Large intestine (tissue), 3 donors: Measurements from ENCODE around the gene FAM193B. TPM values are rescaled to one million over a fixed set of nuclear protein-coding genes. Genes with fewer than 3 reads are reported as not detected.
"Not testable (repeated sequence)": the region's sequence is repeated elsewhere in the genome, so short reads cannot be mapped to it uniquely, and the experiment has no call there.

Experiments
- DNase-seq, 2 donors: peaks; one replicate each; pipeline versions ENCODE4 v3.0.0 to v3.0.0-alpha.2; 2013
- H3K27ac ChIP-seq: one replicate; pipeline ENCODE4 v1.5.1; 2013; ENCODE audit warnings: low read length
- H3K27me3 ChIP-seq: 2 replicates; pipeline ENCODE4 v1.6.1; 2013; ENCODE audit warnings: low read length; ENCODE audit not compliant: control insufficient read depth, insufficient read depth
- H3K36me3 ChIP-seq: 2 replicates; pipeline ENCODE4 v1.6.1; 2013; ENCODE audit warnings: low read length; ENCODE audit not compliant: control insufficient read depth, insufficient read depth
- H3K4me1 ChIP-seq: one replicate; pipeline ENCODE4 v1.6.1; 2013; ENCODE audit warnings: low read length; ENCODE audit not compliant: control insufficient read depth, insufficient read depth
- H3K4me3 ChIP-seq: one replicate; pipeline ENCODE4 v1.5.1; 2013; ENCODE audit warnings: low read length
- H3K9me3 ChIP-seq: one replicate; pipeline ENCODE4 v1.6.1; 2013; ENCODE audit warnings: mild to moderate bottlenecking, low read depth, low read length, moderate library complexity; ENCODE audit not compliant: control insufficient read depth
- WGBS: methylation state at CpG from one replicate; pipeline ENCODE4 v1.1.5; 2013; ENCODE audit warnings: low lambda C conversion rate; ENCODE audit not compliant: insufficient coverage; 5-methylcytosine and 5-hydroxymethylcytosine counted together
- polyA plus RNA-seq: library from polyadenylated mRNA; unstranded; fragments of 120-200 nt; gene quantifications from one replicate; pipeline ENCODE4 v1.2.1, GENCODE V29; 2013

FAM193B gene
- polyA plus RNA-seq, 1 donor = 76.8 TPM

- no CpG with 5 or more reads among the region's 8 CpGs for WGBS
Observed at GRCh38 chr5:177487144-177487543, 67.2 kb downstream of the FAM193B start.

GRCh38 chr5:177486256-177486655 is 68.1 kb downstream of the FAM193B start:
- H3K4me3 ChIP-seq = no peak overlapping the region
- H3K27me3 ChIP-seq = no peaks in the 10 kb centered on the region
- H3K4me1 ChIP-seq = peaks cover 6% of the 10 kb centered on the region
- DNase-seq = no peak
- no peak overlapping the region for H3K27ac ChIP-seq
- WGBS = no CpG with 5 or more reads among the region's 3 CpGs
- H3K9me3 ChIP-seq = no peaks in the 10 kb centered on the region
- peaks cover 44% of the 10 kb centered on the region for H3K36me3 ChIP-seq

More at GRCh38 chr5:177487144-177487543, 67.2 kb downstream of the FAM193B start:
- H3K27me3 ChIP-seq = no peaks in the 10 kb centered on the region
- H3K36me3 ChIP-seq = peaks cover 41% of the 10 kb centered on the region
- no peaks in the 10 kb centered on the region for H3K9me3 ChIP-seq
- no peak for DNase-seq
- no peak overlapping the region for H3K4me3 ChIP-seq
- no peak overlapping the region for H3K27ac ChIP-seq
- H3K4me1 ChIP-seq = peaks cover 6% of the 10 kb centered on the region

GRCh38 chr5:177485753-177486152 is 68.6 kb downstream of the FAM193B start:
- peaks cover 39% of the 10 kb centered on the region for H3K36me3 ChIP-seq
- H3K27me3 ChIP-seq, DNase-seq, H3K4me3 ChIP-seq, H3K4me1 ChIP-seq, H3K9me3 ChIP-seq, H3K27ac ChIP-seq: not testable (repeated sequence)
- WGBS = no CpG with 5 or more reads among the region's 3 CpGs

GRCh38 chr5:177484902-177485549 is 69.3 kb downstream of the FAM193B start:
- Histone ChIP-seq H3K9me3 (no peaks in the 10 kb centered on the region), H3K27ac (no peak overlapping the region), H3K27me3 (no peaks in the 10 kb centered on the region), H3K4me1 (peaks cover 6% of the 10 kb centered on the region), H3K36me3 (peaks cover 36% of the 10 kb centered on the region), H3K4me3 (no peak overlapping the region)
- no CpG with 5 or more reads among the region's 13 CpGs for whole genome bisulfite sequencing
- DNase-seq = no peak

- Histone ChIP-seq H3K4me1 (peaks cover 5% of the 10 kb centered on the region), H3K9me3 (no peaks in the 10 kb centered on the region), H3K36me3 (peaks cover 33% of the 10 kb centered on the region), H3K27ac (no peak overlapping the region), H3K27me3 (no peaks in the 10 kb centered on the region), H3K4me3 (no peak overlapping the region)
- DNase-seq = no peak
- WGBS = no CpG with 5 or more reads among the region's 22 CpGs
Observed at GRCh38 chr5:177483994-177484901, 70.1 kb downstream of the FAM193B start.

- no peak for DNase-seq
- H3K9me3 ChIP-seq = no peaks in the 10 kb centered on the region
- H3K36me3 ChIP-seq = peaks cover 25% of the 10 kb centered on the region
- H3K27ac ChIP-seq = no peak overlapping the region
- no CpG with 5 or more reads among the region's 9 CpGs for WGBS
- H3K4me3 ChIP-seq = no peak overlapping the region
- no peaks in the 10 kb centered on the region for H3K27me3 ChIP-seq
- no peaks in the 10 kb centered on the region for H3K4me1 ChIP-seq
Observed at GRCh38 chr5:177483042-177483441, 71.3 kb downstream of the FAM193B start.

GRCh38 chr5:177482359-177482795 is 72.0 kb downstream of the FAM193B start:
- Histone ChIP-seq H3K27ac (no peak overlapping the region), H3K36me3 (peaks cover 19% of the 10 kb centered on the region), H3K9me3 (no peaks in the 10 kb centered on the region), H3K4me3 (no peak overlapping the region), H3K27me3 (no peaks in the 10 kb centered on the region), H3K4me1 (no peaks in the 10 kb centered on the region)
- no peak for DNase-seq
- WGBS = no CpG with 5 or more reads among the region's 10 CpGs

GRCh38 chr5:177479774-177480173 is 74.6 kb downstream of the FAM193B start:
- no peaks in the 10 kb centered on the region for H3K9me3 ChIP-seq
- H3K36me3 ChIP-seq = peaks cover 16% of the 10 kb centered on the region
- no CpG with 5 or more reads among the region's 14 CpGs for WGBS
- H3K27ac ChIP-seq = peak overlapping the region; percentile 44
- peaks cover 2% of the 10 kb centered on the region for H3K27me3 ChIP-seq
- no peaks in the 10 kb centered on the region for H3K4me1 ChIP-seq
- no peak overlapping the region for H3K4me3 ChIP-seq
- DNase-seq = no peak

GRCh38 chr5:177478711-177479646 is 75.4 kb downstream of the FAM193B start:
- H3K27me3 ChIP-seq = peaks cover 9% of the 10 kb centered on the region
- H3K4me3 ChIP-seq = no peak overlapping the region
- DNase-seq = no peak
- no peaks in the 10 kb centered on the region for H3K4me1 ChIP-seq
- peaks cover 13% of the 10 kb centered on the region for H3K36me3 ChIP-seq
- H3K9me3 ChIP-seq = no peaks in the 10 kb centered on the region
- H3K27ac ChIP-seq = peak overlapping the region; percentile 44
- WGBS = no CpG with 5 or more reads among the region's 18 CpGs
